ENCODE results near the gene GATAD2A.

The GATAD2A gene

DNA sequence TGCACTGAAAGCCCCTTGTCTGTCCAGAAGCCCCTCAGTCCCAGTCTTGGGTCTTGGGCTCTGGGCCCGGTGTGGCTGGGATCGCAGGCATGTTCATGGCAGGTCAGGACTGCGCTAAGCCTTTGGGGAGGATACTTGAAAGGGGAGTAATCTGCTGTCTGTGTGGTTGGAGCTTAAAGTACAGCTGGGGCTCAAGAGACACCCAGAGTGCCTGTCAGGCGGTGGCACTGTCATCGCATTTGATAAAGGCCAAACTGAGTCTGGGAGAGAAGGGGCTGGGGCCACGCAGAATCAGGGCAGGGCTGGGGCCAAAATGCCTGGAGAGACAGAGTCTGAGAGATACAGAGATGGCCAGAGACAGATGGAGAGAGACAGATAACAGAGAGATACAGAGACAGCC lies 128.4 kb downstream of the GATAD2A start:
- Histone ChIP-seq H3K4me3 (no peak overlapping the region), H4K20me1 (no peaks in the 10 kb centered on the region), H3K4me2 (peak overlapping the region; percentile 68), H3K4me1 (peaks cover 51% of the 10 kb centered on the region), H3K36me3 (peaks cover 32% of the 10 kb centered on the region), H3K27ac (no peak overlapping the region), H3K9ac (no peak overlapping the region), H3K27me3 (peaks cover 22% of the 10 kb centered on the region), H3K9me3 (no peaks in the 10 kb centered on the region)
- no peak for TF ChIP-seq Cebpa-rat (IDR thresholded peaks at IDR 0.05)

DNA sequence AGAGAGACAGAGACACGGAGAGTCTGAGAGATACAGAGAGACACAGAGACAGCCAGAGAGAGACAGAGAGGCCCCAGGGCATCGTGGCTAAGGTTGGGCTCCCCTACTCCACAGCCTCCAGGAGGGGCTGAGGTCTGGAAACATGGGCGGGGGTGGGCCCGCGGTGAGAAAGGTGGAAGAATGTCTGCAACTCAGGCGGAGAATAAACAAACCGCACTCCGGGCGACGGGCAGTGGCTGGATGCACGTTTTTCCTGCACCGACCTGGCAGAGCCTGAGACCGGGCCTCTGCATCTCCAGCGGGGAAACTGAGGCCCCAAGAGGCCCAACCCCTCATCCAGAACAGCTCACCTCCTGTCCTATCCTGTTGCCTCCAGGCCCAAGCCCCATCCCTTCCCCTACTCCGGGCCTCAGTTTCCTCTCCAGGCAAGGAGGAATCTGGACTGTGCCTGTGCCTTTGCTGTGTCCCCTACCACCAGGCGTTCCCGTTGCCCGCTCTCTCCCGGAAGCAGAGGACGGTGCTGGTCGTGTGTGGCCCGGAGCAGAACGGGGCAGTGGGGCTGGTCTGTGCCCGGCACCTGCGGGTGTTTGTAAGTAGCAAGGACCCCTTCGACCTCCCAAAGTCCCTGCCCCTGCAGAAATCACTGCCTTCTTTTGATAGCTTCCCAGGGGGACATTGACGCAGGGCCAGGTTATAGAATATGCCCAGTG lies 129.2 kb downstream of the GATAD2A start:
- H3K4me3 ChIP-seq, result no peak overlapping the region
- no peak overlapping the region for H3K27ac ChIP-seq
- H4K20me1 ChIP-seq, result no peaks in the 10 kb centered on the region
- H3K4me1 ChIP-seq, result peaks cover 43% of the 10 kb centered on the region
- H3K9ac ChIP-seq, result no peak overlapping the region
- H3K27me3 ChIP-seq, result peaks cover 30% of the 10 kb centered on the region
- no peaks in the 10 kb centered on the region for H3K9me3 ChIP-seq
- TF ChIP-seq Cebpa-rat (IDR thresholded peaks at IDR 0.05), result no peak
- no peak overlapping the region for H3K4me2 ChIP-seq
- peaks cover 24% of the 10 kb centered on the region for H3K36me3 ChIP-seq

DNA sequence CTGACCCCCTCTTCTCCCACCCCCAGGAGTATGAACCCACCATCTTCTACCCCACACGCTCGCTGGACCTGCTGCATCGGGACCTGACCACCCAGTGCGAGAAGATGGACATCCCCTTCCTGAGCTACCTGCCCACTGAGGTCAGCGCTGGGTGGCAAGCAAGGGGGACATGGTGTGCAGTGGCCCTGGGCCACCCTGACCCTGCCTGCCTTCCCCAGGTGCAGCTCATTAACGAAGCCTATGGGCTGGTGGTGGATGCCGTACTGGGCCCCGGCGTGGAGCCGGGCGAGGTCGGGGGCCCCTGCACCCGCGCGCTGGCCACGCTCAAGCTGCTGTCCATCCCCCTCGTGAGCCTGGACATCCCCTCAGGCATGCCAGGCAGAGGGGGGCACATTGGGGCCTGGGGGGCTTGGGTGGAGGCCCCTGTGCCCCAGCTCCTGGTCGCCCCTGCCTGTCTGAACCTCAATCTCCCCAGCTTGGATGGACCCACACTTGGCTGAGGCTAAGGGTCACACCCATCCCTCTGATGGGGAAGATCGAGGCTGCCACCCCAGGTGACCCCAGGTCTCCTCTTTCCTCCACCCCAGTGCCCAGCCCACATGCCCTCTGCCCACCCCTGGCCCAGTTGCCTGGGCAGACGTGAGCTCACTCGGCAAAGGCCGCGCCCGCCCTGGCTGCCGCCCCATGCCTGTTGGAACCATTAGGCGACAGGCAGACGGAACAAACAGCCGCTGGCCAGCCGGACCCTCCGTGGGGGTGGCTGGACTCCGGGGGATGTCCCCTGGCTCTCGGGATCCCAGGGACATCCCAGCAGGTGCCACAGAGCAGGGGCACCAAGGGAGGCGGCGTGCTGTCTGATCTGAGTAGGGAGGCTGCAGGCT lies 130.1 kb downstream of the GATAD2A start:
- no peak overlapping the region for H3K4me3 ChIP-seq
- no peak for TF ChIP-seq Cebpa-rat (IDR thresholded peaks at IDR 0.05)

DNA sequence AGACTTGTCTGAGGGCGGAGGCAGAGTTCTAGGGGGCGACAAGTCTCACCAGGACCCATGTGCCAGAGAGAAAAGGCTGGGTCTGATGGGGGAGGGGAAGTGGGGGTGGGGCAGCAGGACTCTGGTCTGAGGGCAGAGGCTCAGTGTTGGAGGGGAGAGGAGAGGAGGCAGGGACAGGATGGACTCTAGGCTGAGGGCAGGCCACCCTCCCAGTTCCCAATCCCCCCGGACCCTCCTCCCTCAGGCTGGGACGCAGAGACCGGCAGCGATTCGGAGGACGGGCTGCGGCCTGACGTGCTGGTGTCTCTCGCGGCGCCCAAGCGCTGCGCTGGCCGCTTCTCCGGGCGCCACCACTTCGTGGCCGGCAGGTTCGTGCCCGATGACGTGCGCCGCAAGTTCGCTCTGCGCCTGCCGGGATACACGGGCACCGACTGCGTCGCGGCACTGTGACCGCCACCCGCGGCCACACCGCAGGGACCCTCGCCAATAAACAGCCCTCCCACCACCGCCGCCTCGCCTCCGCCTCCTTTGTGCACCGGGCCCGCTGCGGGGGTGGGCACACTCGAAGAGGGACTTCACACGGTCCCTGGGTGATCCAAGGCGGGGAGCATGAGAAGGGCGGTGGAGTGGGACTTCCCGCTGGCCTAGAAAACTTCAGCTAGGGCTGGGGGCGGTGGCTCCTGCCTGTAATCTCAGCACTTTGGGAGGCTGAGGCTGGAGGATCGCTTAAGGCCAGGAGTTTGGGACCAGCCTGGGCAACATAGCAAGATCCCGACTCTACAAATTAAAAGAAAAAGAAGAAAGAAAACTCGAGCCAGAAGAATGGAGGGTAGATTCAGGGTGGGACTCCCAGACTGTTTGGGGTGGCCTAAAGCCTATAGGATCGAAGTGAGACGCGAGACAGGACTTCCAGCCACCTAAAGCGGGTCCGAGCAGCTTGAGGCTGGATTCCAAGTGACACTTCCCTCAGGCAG lies 131.9 kb downstream of the GATAD2A start:
- Histone ChIP-seq H3K27ac (no peak overlapping the region), H3K9ac (no peak overlapping the region), H3K4me1 (peaks cover 38% of the 10 kb centered on the region), H4K20me1 (no peaks in the 10 kb centered on the region), H3K36me3 (peaks cover 14% of the 10 kb centered on the region; the same call in 1 of the 2 replicates), H3K27me3 (peaks cover 35% of the 10 kb centered on the region), H3K4me3 (no peak overlapping the region), H3K9me3 (no peaks in the 10 kb centered on the region), H3K4me2 (peak overlapping the region; percentile 54)
- no peak for TF ChIP-seq Cebpa-rat (IDR thresholded peaks at IDR 0.05)

More for the DNA sequence above, 130.1 kb downstream of the GATAD2A start:
- H3K27me3 ChIP-seq, result peaks cover 35% of the 10 kb centered on the region
- H4K20me1 ChIP-seq, result no peaks in the 10 kb centered on the region
- no peak overlapping the region for H3K4me2 ChIP-seq
- no peak overlapping the region for H3K9ac ChIP-seq
- no peak overlapping the region for H3K27ac ChIP-seq
- H3K4me1 ChIP-seq, result peaks cover 36% of the 10 kb centered on the region
- H3K9me3 ChIP-seq, result no peaks in the 10 kb centered on the region
- H3K36me3 ChIP-seq, result peaks cover 20% of the 10 kb centered on the region; the same call in 1 of the 2 replicates

DNA sequence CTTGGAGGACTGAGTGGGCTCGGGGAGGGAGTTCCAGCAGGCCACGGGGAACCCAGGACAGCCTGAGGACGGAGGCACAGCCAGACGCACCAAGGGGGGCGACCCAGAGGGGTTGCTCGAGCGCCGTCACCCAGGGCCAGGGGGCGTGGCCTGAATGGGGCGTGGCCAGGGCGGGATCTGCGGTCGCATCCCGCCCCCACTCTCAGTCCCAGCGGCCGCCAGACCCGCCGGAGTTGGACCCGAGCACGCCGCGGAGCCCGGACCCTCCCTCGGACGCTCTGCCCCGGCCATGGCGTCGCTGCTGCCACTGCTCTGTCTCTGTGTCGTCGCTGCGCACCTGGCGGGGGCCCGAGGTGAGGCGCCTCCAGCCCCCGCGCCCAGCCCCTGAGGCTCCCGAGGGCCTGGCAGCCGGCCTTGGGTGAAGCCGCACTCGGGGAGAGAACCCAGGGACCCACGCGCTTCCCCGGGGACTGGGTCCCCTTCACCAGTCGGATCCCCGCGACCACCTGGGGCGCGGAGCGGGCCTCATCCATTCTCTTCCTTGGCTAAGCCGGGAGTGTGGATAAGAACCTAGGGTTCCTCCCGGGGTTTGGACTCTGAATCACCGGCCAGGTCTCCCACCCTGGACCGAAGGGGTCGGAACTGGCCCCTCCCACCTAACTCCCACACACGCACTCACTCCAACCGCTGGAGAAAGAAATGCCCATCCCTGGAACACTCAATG lies 132.7 kb downstream of the GATAD2A start, which contains the start of gene CILP2:
Gene CILP2, plus strand, starts transcription at position 205 of the 724 bp plus-strand sequence. Its CDS starts 85 bp downstream, at position 290.
- H3K4me2 ChIP-seq, result peak within 1 kb of the TSS; percentile 54
- no peak within 1 kb of the TSS for H3K9ac ChIP-seq

DNA sequence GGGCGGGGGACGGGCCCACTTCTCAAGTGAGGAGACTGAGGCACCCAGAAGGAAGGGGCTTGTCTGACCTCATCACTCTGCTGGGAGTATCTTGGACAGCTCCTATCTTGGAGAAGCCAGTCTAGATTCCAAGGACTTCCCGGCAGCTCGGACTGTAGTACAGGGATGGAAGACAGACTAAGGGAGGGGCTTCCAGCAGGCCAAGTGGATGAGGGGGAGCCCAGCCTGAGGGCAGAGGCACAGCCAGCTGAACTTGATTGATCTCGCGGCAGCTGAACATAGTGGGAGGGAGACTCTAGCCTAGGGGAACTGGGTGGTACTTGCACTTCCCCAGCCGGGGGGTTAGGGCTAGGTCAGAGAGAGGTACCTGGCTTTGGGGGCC lies 133.3 kb downstream of the GATAD2A start:
- Histone ChIP-seq H3K36me3 (peaks cover 14% of the 10 kb centered on the region; the same call in 1 of the 2 replicates), H3K4me2 (peak overlapping the region; percentile 54), H3K4me3 (no peak overlapping the region), H3K4me1 (peaks cover 26% of the 10 kb centered on the region), H3K27me3 (peaks cover 35% of the 10 kb centered on the region), H3K27ac (no peak overlapping the region), H3K9me3 (no peaks in the 10 kb centered on the region), H4K20me1 (no peaks in the 10 kb centered on the region), H3K9ac (no peak overlapping the region)
- TF ChIP-seq Cebpa-rat (IDR thresholded peaks at IDR 0.05), result no peak

More for the DNA sequence above, 132.7 kb downstream of the GATAD2A start, which contains the start of gene CILP2:
- TF ChIP-seq Cebpa-rat (IDR thresholded peaks at IDR 0.05), result no peak
- Histone ChIP-seq H3K27ac (no peak within 1 kb of the TSS), H3K27me3 (peaks cover 35% of the 10 kb centered on the region), H3K4me1 (peaks cover 32% of the 10 kb centered on the region), H3K9me3 (no peaks in the 10 kb centered on the region), H3K4me3 (peak within 1 kb of the TSS; percentile 56), H4K20me1 (no peaks in the 10 kb centered on the region), H3K36me3 (peaks cover 14% of the 10 kb centered on the region; the same call in 1 of the 2 replicates)

DNA sequence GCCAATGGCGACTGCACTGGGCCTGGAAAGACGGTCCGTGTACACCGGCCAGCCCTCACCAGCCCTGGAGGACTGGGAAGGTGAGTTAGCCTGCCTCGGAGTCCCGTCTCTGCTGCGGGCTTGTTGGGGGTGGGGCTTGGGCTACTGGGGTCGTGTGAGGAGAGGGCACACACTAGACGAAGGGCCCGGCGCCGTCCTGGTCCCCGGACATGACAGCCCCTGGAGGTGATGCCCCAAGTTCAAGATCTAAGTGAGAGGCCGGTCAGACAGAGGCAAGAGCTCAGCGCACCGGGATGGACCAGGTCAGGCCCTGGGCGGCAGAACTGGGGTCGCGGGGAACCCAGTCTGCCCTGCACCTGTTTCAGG lies 134.2 kb downstream of the GATAD2A start:
- Histone ChIP-seq H3K4me2 (no peak overlapping the region), H3K4me3 (no peak overlapping the region), H3K9ac (no peak overlapping the region), H4K20me1 (no peaks in the 10 kb centered on the region), H3K4me1 (peaks cover 21% of the 10 kb centered on the region), H3K27ac (no peak overlapping the region), H3K27me3 (peaks cover 35% of the 10 kb centered on the region), H3K36me3 (peaks cover 14% of the 10 kb centered on the region; the same call in 1 of the 2 replicates), H3K9me3 (no peaks in the 10 kb centered on the region)
- TF ChIP-seq Cebpa-rat (IDR thresholded peaks at IDR 0.05), result no peak

DNA sequence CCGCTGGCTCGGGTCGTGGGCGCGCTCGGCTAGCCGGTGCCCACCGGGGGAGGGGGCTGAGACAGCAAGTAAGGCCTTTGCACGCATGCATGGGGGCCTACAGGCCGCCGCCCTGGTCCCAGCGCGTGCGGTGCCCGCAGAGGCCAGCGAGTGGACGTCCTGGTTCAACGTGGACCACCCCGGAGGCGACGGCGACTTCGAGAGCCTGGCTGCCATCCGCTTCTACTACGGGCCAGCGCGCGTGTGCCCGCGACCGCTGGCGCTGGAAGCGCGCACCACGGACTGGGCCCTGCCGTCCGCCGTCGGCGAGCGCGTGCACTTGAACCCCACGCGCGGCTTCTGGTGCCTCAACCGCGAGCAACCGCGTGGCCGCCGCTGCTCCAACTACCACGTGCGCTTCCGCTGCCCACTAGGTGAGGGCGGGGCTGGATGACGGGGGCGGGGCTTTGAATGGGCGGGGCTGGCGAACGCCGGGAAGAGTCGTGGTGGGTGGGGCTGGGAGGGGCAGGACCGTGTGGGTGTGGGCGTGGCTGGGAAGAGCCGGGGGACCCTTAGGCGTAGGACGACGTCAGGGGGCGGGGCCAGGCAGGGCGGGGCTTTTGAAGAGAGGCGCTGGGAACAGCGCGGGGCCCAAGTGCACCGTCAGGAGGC lies 134.7 kb downstream of the GATAD2A start:
- peaks cover 10% of the 10 kb centered on the region; the same call in 1 of the 2 replicates for H3K36me3 ChIP-seq
- H3K27me3 ChIP-seq, result peaks cover 35% of the 10 kb centered on the region
- H3K4me3 ChIP-seq, result no peak overlapping the region
- H3K4me2 ChIP-seq, result no peak overlapping the region
- no peak for TF ChIP-seq Cebpa-rat (IDR thresholded peaks at IDR 0.05)
- H3K4me1 ChIP-seq, result peaks cover 21% of the 10 kb centered on the region
- no peaks in the 10 kb centered on the region for H3K9me3 ChIP-seq
- no peak overlapping the region for H3K9ac ChIP-seq
- H3K27ac ChIP-seq, result no peak overlapping the region
- H4K20me1 ChIP-seq, result no peaks in the 10 kb centered on the region
